NCI-H1436 (cell line): ENCODE measurements around the gene RANBP17.
A peak's percentile ranks its signal among the peaks of the same experiment; 100 is the strongest.

ENCODE experiments used
- DNase-seq: peaks from one replicate; lab custom pipeline; 2025; lab: John Stamatoyannopoulos, UW

The RANBP17 gene

GRCh38 chr5:171299228-171299627, 437.4 kb downstream of the RANBP17 start:
- DNase-seq = no peak

GRCh38 chr5:171299851-171300250, 438.0 kb downstream of the RANBP17 start:
- DNase-seq = no peak

- DNase-seq = no peak
Measured at GRCh38 chr5:171300358-171300757, 438.5 kb downstream of the RANBP17 start.

- DNase-seq = no peak
Measured at GRCh38 chr5:171306166-171306565, 444.3 kb downstream of the RANBP17 start.

- DNase-seq = no peak
Measured at GRCh38 chr5:171306781-171307591, 445.2 kb downstream of the RANBP17 start.

- DNase-seq = no peak
Measured at GRCh38 chr5:171307789-171308452, 446.1 kb downstream of the RANBP17 start.

- DNase-seq = no peak
Measured at GRCh38 chr5:171308453-171309275, 446.8 kb downstream of the RANBP17 start, which contains the start of gene TLX3. Gene TLX3, plus strand, starts transcription at chr5:171309248. Its CDS starts 118 bp downstream, at chr5:171309366.

GRCh38 chr5:171309276-171310211, 447.7 kb downstream of the RANBP17 start:
- no peak for DNase-seq

- DNase-seq = no peak
Measured at GRCh38 chr5:171310212-171310818, 448.5 kb downstream of the RANBP17 start.

GRCh38 chr5:171310819-171311321, 449.1 kb downstream of the RANBP17 start:
- no peak for DNase-seq

- DNase-seq = peak; percentile 8
Measured at GRCh38 chr5:171311322-171312077, 449.7 kb downstream of the RANBP17 start.

GRCh38 chr5:171312129-171312974, 450.5 kb downstream of the RANBP17 start:
- peak; percentile 36 for DNase-seq

GRCh38 chr5:171313481-171314206, 451.8 kb downstream of the RANBP17 start:
- no peak for DNase-seq

GRCh38 chr5:171314728-171315385, 453.0 kb downstream of the RANBP17 start:
- no peak for DNase-seq

GRCh38 chr5:171315386-171315891, 453.6 kb downstream of the RANBP17 start:
- no peak for DNase-seq

- no peak for DNase-seq
Measured at GRCh38 chr5:171315925-171316257, 454.1 kb downstream of the RANBP17 start.

GRCh38 chr5:171316258-171317121, 454.7 kb downstream of the RANBP17 start:
- no peak for DNase-seq
